AG04450 (cell line): ENCODE measurements around the gene AIPL1. TPM values are rescaled to one million over a fixed set of nuclear protein-coding genes. Genes with fewer than 3 reads are reported as not detected.

Source experiments
- CTCF ChIA-PET: fragments of 300-600, 350-600 bp; formaldehyde crosslinking; extraction: SDS; loops from one replicate; lab custom pipeline; 2022; ENCODE audit warnings: antibody characterized with exemption, inconsistent platforms; lab: Charles Lee
- POLR2A ChIA-PET: fragments of 350-600 bp; formaldehyde crosslinking; extraction: SDS; loops from one replicate; lab custom pipeline; 2021; ENCODE audit warnings: antibody characterized with exemption, inconsistent platforms; lab: Yijun Ruan, JAX
- DNase-seq: peaks from one replicate; pipeline ENCODE4 v3.0.0-alpha.2; 2011; ENCODE audit warnings: low read depth, low spot score
- H3K27ac ChIP-seq: one replicate; pipeline ENCODE4 v1.5.1; 2012; ENCODE audit warnings: low read depth, low read length, control low read depth
- H3K27me3 ChIP-seq: one replicate; pipeline ENCODE4 v1.6.0; 2012; ENCODE audit warnings: low read length; ENCODE audit not compliant: control insufficient read depth, insufficient read depth
- H3K4me3 ChIP-seq: 2 replicates; pipeline ENCODE4 v1.5.1; 2011; ENCODE audit warnings: mild to moderate bottlenecking, low read depth, low read length, control low read depth
- H3K9me3 ChIP-seq: 2 replicates; pipeline ENCODE4 v1.5.1; 2012; ENCODE audit warnings: low read length; ENCODE audit not compliant: control insufficient read depth, insufficient read depth
- polyA plus RNA-seq: library from polyadenylated mRNA; depleted of rRNA; stranded (reverse); fragments of >200 nt; gene quantifications from 2 replicates; pipeline ENCODE4 v1.2.3, GENCODE V29; 2011
- TF ChIP-seq, protein P1 (sequence below): IDR thresholded peaks from 2 replicates; pipeline ENCODE4 v1.5.1; 2011; ENCODE audit warnings: low read depth, low read length, control low read depth, inconsistent platforms

AIPL1 gene
- polyA plus RNA-seq, 1 experiment = not detected

GRCh38 chr17:6443692-6444570, 9.0 kb upstream of the AIPL1 start, which contains the start of gene PIMREG:
PIMREG (plus strand) TSS chr17:6444455; CDS start chr17:6445111, 656 bp downstream.
- ChIA-PET POLR2A (interaction anchor here (0.6 to 1.4 kb wide), 4 partner anchors 78 to 951 kb away, joined by 3 to 7 read pairs (median 4); partner anchors contain the start of genes KIAA0753, NLRP1 and TXNDC17), CTCF (interaction anchor here (0.6 to 1.0 kb wide), 3 partner anchors 29 to 967 kb away, joined by 3 to 7 read pairs (median 3); no protein-coding TSS in a partner anchor)
- Histone ChIP-seq H3K9me3 (no peaks in the 10 kb centered on the region), H3K27ac (peak within 1 kb of the TSS; percentile 84), H3K27me3 (no peaks in the 10 kb centered on the region), H3K4me3 (peak within 1 kb of the TSS; percentile 75)
- TF ChIP-seq, protein P1, sequence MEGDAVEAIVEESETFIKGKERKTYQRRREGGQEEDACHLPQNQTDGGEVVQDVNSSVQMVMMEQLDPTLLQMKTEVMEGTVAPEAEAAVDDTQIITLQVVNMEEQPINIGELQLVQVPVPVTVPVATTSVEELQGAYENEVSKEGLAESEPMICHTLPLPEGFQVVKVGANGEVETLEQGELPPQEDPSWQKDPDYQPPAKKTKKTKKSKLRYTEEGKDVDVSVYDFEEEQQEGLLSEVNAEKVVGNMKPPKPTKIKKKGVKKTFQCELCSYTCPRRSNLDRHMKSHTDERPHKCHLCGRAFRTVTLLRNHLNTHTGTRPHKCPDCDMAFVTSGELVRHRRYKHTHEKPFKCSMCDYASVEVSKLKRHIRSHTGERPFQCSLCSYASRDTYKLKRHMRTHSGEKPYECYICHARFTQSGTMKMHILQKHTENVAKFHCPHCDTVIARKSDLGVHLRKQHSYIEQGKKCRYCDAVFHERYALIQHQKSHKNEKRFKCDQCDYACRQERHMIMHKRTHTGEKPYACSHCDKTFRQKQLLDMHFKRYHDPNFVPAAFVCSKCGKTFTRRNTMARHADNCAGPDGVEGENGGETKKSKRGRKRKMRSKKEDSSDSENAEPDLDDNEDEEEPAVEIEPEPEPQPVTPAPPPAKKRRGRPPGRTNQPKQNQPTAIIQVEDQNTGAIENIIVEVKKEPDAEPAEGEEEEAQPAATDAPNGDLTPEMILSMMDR = no peak
- peak; percentile 68 for DNase-seq

GRCh38 chr17:6442775-6443174, 7.9 kb upstream of the AIPL1 start:
- Histone ChIP-seq H3K4me3 (no peak overlapping the region), H3K27me3 (no peaks in the 10 kb centered on the region), H3K9me3 (no peaks in the 10 kb centered on the region), H3K27ac (no peak overlapping the region)
- TF ChIP-seq, protein P1 = no peak
- DNase-seq = no peak
- CTCF ChIA-PET = interaction anchor here (1.2 to 3.0 kb wide), 2 partner anchors 21 to 851 kb away, joined by 4 to 22 read pairs; no protein-coding TSS in a partner anchor
- POLR2A ChIA-PET = no interaction called here

DNA sequence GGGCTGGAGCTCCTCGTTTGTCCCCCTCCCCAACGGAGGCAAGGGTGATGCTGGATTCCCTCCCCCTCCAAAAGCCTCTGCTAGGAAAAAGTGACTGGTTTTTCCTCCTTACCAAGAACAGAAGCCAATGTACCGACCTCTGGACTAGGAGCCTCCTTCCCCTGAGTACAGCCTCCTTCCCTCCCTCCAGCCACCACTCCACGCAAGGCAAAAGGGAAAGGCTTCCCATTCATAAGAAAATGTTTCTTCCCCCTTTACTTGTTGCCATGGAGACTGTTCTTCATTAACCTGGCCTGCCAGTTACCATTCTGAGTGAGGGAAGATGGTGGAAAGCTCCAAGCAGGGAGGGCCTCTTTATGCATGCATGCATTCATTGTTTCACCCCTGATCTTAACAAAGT, 5.0 kb upstream of the AIPL1 start:
- POLR2A ChIA-PET = no interaction called here
- Histone ChIP-seq H3K27me3 (peaks cover 9% of the 10 kb centered on the region), H3K9me3 (no peaks in the 10 kb centered on the region), H3K27ac (no peak overlapping the region), H3K4me3 (no peak overlapping the region)
- TF ChIP-seq, protein P1 = no peak
- CTCF ChIA-PET = interaction anchor here (1.2 to 3.0 kb wide), 2 partner anchors 848 to 853 kb away, joined by 3 to 22 read pairs; no protein-coding TSS in a partner anchor
- DNase-seq = no peak

DNA sequence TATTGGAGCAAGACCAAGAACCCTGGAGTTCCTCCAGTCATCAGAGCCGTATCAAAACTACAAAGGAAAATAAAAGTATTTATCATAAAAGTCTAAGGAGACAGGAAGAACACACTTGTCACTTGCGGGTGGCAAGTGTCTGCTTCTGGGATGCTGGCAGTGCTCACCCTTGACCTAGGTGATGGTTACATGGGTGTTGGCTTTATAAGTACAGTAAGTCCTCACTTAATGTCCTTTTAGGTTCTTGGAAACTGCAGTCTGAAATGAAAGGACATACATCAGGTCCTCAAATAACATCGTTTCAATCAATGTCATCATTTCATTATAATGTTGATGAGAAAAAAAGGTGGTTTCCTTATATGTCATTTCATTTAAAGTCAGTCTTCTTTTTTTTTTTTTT, 3.0 kb upstream of the AIPL1 start:
- Histone ChIP-seq H3K27me3 (peaks cover 9% of the 10 kb centered on the region), H3K27ac (no peak overlapping the region), H3K9me3 (no peaks in the 10 kb centered on the region), H3K4me3 (no peak overlapping the region)
- no peak for DNase-seq
- ChIA-PET POLR2A (no interaction called here), CTCF (no interaction called here)
- TF ChIP-seq, protein P1 = no peak

GRCh38 chr17:6437466-6437865, 2.5 kb upstream of the AIPL1 start:
- no peak for DNase-seq
- CTCF ChIA-PET = no interaction called here

More at GRCh38 chr17:6437466-6437865, 2.5 kb upstream of the AIPL1 start:
- Histone ChIP-seq H3K4me3 (no peak overlapping the region), H3K27me3 (peaks cover 9% of the 10 kb centered on the region), H3K9me3 (no peaks in the 10 kb centered on the region), H3K27ac (no peak overlapping the region)
- POLR2A ChIA-PET = no interaction called here
- TF ChIP-seq, protein P1 = no peak
